ENCODE results near the gene GRB14. TPM values are rescaled to one million over a fixed set of nuclear protein-coding genes. Genes with fewer than 3 reads are reported as not detected.

GRB14 gene
- total RNA-seq, 4 donors from 2014 or later = 3.2 to 22.3 (median 5.6) TPM

DNA sequence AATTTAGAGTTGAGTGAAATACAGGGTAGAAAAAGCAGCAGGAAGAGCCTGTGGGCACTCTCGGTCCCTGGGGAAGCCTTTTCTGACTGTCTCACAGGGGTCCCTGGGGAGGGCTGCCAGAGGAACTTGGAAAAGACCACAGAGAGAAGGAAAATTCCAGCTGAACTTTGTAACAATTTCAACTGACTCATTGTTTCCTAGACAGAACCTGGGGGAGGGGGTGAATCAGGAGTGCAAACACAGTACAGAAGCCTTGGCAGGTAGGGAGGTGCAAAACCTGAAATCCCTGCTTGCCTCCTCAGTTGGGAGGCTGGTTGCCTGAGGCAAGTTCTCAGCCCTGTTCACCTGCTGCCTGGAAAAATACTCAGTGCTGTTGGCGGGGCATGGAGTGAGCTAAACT lies 106.8 kb downstream of the GRB14 start:
- TF ChIP-seq, protein P1, sequence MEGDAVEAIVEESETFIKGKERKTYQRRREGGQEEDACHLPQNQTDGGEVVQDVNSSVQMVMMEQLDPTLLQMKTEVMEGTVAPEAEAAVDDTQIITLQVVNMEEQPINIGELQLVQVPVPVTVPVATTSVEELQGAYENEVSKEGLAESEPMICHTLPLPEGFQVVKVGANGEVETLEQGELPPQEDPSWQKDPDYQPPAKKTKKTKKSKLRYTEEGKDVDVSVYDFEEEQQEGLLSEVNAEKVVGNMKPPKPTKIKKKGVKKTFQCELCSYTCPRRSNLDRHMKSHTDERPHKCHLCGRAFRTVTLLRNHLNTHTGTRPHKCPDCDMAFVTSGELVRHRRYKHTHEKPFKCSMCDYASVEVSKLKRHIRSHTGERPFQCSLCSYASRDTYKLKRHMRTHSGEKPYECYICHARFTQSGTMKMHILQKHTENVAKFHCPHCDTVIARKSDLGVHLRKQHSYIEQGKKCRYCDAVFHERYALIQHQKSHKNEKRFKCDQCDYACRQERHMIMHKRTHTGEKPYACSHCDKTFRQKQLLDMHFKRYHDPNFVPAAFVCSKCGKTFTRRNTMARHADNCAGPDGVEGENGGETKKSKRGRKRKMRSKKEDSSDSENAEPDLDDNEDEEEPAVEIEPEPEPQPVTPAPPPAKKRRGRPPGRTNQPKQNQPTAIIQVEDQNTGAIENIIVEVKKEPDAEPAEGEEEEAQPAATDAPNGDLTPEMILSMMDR (IDR thresholded peaks at IDR 0.05; ENCODE audit: low read depth) = no peak

DNA sequence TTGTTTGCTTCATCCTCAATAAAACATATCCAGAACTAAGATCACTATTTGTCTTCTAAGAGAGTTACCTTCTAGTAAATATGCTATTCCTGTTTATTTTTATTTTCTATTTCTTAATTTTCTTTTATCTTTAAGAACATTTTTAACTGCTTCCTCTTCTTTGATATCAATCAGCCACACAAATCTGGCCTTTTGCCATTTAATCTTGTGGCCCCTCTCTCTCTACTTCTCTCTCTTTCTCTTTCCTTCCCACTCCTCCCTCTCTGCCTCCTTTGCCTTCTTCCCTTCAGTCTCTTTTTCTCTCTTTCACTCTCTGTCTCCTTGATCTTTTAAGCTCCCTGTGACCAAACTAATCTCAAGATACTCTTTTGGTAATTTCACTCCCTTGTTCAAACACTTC lies 108.4 kb downstream of the GRB14 start:
- TF ChIP-seq, protein P1 (IDR thresholded peaks at IDR 0.05; ENCODE audit: low read depth) = no peak

DNA sequence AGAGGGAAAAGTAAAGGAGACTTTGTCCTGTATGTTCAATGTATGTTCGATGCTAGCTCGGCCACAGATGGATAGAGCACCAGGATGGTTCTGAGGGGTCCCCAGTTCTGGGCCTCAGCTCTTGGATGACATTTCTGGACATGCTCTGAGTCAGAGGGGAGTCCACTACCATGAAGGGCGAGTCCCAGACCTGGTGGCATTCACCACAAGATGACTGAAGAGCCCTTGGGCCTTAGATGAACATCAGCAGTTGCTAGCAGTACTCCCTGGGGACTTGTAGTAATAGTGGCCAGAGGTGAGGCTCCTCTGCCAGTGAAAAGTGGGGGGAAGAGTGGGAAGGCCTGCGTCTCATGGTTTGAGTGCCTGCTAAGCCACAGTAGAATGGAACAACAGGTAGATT lies 109.5 kb downstream of the GRB14 start:
- TF ChIP-seq, protein P1 (IDR thresholded peaks at IDR 0.05; ENCODE audit: low read depth) = no peak

DNA sequence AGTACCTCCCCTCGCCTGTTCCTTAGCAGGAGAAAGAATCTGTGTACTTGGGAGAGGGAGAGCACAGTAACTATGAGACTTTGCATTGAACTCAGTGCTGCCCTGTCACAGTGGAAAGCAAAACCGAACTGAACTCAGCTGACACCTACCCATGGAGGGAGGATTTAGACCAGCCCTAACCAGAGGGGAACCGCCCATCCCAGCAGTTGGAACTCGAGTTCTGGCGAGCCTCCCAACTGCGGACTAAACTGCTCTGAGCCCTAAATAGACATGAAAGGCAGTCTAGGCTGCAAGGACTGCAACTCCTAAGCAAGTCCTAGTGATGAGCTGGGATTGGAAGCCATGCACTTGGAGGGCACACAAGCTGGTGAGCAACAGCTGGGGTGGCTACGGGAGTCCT lies 110.4 kb downstream of the GRB14 start:
- TF ChIP-seq, protein P1 (IDR thresholded peaks at IDR 0.05; ENCODE audit: low read depth) = no peak

DNA sequence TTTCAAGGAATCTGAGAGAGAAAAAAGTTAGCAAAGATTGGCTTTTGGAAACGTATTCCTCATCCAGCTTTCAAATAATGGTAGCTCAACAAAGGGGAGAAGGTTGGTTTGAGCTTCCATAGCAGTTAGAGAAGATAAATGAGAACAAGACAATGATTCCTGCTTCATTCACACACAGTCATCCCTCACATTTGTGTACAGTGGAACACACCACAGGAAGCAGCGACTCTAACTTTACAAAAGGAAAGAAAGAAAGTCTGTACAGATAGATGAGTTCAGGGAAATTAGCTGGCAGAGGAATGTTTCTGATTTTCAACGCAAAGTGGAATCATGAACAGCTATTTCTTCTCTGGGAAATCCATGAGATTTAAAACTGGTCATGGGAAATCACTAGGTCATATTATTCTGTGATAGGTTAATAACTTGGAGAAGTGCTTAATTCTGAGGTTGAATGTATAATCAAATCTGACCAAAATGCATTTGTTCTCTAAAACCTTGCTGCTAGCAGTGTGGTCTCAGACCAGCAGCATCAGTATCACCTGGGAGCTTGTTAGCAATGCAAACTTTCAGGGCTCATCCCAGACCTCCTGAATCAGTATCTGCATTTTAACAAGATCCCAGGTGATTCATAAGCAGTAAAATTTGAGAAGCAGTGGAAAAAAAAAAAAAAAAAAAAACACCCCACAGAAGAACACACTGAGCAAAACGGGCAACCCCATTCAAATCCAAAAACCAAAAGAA lies 112.0 kb downstream of the GRB14 start:
- TF ChIP-seq, protein P1 (IDR thresholded peaks at IDR 0.05; ENCODE audit: low read depth) = no peak

DNA sequence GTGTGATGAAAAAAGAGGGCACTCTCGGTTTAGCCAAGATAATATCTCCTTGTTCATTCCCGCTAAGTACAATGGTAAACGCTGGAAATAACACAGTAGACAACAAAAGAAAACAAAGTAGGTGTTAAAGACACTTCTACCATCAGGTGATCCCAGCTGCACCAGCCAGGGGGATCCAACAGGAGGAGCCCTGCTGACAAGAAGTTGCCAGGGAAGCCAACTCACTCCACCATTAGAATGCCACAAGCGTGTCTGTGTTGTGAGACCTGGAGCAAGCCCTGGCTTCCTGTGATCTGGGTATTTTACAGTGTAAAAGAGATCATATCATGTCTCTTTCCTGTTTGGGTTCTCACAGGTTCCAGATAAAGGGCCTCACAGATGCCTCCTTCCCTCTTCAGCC lies 117.0 kb downstream of the GRB14 start:
- TF ChIP-seq, protein P1 (IDR thresholded peaks at IDR 0.05; ENCODE audit: low read depth) = no peak

DNA sequence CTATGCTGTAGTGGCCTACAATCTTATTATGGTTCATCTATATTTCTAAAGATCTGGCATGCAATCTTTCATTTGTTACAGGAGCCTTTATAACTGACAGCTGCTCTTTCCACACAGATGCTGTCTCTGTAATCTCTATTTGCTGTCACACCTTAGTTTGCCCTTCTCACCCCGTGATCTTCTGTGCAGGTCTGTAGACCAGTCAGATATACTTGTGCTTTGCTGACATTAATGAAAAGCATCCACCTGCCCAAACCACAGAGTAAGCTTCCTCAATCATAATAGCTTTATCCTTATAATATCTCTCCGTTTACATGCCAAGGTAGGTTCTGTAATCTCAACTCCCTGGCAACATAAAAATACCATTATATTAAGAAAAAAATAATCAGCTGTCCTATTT lies 122.4 kb downstream of the GRB14 start:
- TF ChIP-seq, protein P1 (IDR thresholded peaks at IDR 0.05; ENCODE audit: low read depth) = no peak

Measured in subcutaneous adipose tissue (tissue), 4 donors.